Erythroblast (primary cell): ENCODE results near the gene HIP1.

Experiments
- GATA1 ChIP-seq: IDR thresholded peaks from 2 replicates; pipeline ENCODE4 v1.6.1; 2011; ENCODE audit warnings: low read depth, mild to moderate bottlenecking, control low read depth, low read length, moderate library complexity
- POLR2A ChIP-seq: IDR thresholded peaks from 2 replicates; pipeline ENCODE4 v1.6.1; 2011; ENCODE audit warnings: mild to moderate bottlenecking, low read length

DNA sequence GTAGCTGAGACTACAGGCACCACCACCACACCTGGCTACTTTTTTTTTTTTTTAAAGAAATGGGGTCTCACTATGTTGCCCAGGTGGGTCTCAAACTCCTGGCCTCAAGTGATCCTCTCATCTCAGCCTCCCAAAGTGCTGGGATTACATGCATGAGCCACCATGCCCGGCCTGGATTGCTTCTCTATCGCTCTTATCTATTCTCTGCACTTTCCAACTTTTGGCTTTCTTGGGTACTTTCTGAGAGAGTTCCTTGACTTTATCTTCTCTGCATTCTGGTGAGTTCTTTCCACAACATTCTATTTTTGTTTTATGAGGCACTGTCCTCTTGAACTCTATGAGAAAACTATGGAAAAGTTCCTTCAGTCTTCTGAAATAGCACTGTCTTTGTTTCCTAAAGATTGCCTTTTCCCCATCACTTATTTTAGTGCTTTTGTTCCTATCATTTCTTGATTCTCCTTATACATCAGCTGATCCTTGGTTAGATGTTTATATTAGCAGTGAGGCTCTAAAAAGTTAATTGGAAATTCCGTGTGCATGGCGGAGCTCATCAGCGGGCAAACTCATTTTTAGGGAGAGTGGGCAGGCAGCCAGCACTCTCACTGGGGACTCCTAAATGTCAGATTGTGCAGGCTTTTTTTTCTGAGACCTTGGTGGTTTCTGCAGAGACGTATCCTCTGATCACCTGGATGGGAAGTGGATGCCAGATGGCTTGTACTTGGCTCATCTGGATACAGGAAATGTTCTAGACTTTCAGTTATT is 43.9 kb downstream of the HIP1 start:
- no peak for TF ChIP-seq POLR2A
- TF ChIP-seq GATA1 = no peak
